Uterus (tissue), 2 donors: ENCODE measurements around the gene PPP2R3A.

Source experiments
- CTCF ChIP-seq, 4 experiments: fragments of 200-600 bp in 2 of 4; fragments of 450-650 bp in 2 of 4; sonication (generic) in 2 of 4; IDR thresholded peaks; one replicate each; pipeline ENCODE4 v1.5.1; 2016 to 2019; ENCODE audit warnings: antibody characterized with exemption in 4 of 4, mild to moderate bottlenecking in 2 of 4, moderate library complexity in 1 of 4
- POLR2A ChIP-seq, 2 donors: fragments of 450-650 bp; IDR thresholded peaks; one replicate each; pipeline ENCODE4 v1.6.1; 2016; ENCODE audit warnings: antibody characterized with exemption in 2 of 2, mild to moderate bottlenecking in 1 of 2, moderate library complexity in 1 of 2

- TF ChIP-seq CTCF (IDR thresholded peaks at IDR 0.05), result no peak
- TF ChIP-seq POLR2A (IDR thresholded peaks at IDR 0.05), result no peak
Measured at GRCh38 chr3:135975536-135975935, 10.0 kb downstream of the PPP2R3A start.
